Parathyroid adenoma (tissue), 2 donors: Measurements from ENCODE around the gene IFI6.
"Not testable (repeated sequence)": the region's sequence is repeated elsewhere in the genome, so short reads cannot be mapped to it uniquely, and the experiment has no call there.

Source experiments
- H2AFZ ChIP-seq: fragments of 300-600 bp; sonication (generic); one replicate; pipeline ENCODE4 v1.7.0; 2017; ENCODE audit warnings: antibody characterized with exemption, mild to moderate bottlenecking
- H3K27ac ChIP-seq: fragments of 300-600 bp; sonication (generic); one replicate; pipeline ENCODE4 v1.7.0; 2017
- H3K27me3 ChIP-seq: fragments of 300-600 bp; sonication (generic); one replicate; pipeline ENCODE4 v1.7.0; 2017; ENCODE audit warnings: low read length; ENCODE audit not compliant: control insufficient read depth, insufficient read depth
- H3K36me3 ChIP-seq: fragments of 300-600 bp; sonication (generic); one replicate; pipeline ENCODE4 v1.7.0; 2017; ENCODE audit warnings: low read length; ENCODE audit not compliant: control insufficient read depth, insufficient read depth
- H3K4me1 ChIP-seq: fragments of 300-600 bp; sonication (generic); one replicate; pipeline ENCODE4 v1.7.0; 2017; ENCODE audit warnings: control low read depth
- H3K4me2 ChIP-seq: fragments of 300-600 bp; sonication (generic); one replicate; pipeline ENCODE4 v1.7.0; 2017; ENCODE audit warnings: low read length
- H3K4me3 ChIP-seq: fragments of 300-600 bp; sonication (generic); one replicate; pipeline ENCODE4 v1.7.0; 2017; ENCODE audit warnings: low read depth, low read length
- H3K79me2 ChIP-seq: fragments of 300-600 bp; sonication (generic); one replicate; pipeline ENCODE4 v1.7.0; 2017; ENCODE audit warnings: control low read depth
- H3K9ac ChIP-seq: fragments of 300-600 bp; sonication (generic); one replicate; pipeline ENCODE4 v1.7.0; 2017; ENCODE audit warnings: mild to moderate bottlenecking
- H3K9me3 ChIP-seq: fragments of 300-600 bp; sonication (generic); one replicate; pipeline ENCODE4 v1.7.0; 2017; ENCODE audit warnings: low read length; ENCODE audit not compliant: control insufficient read depth
- CTCF ChIP-seq: fragments of 300-600 bp; sonication (generic); IDR thresholded peaks from one replicate; pipeline ENCODE4 v1.7.0; 2017; ENCODE audit warnings: antibody characterized with exemption, mild to moderate bottlenecking
- donor health status: primary hyperparathyroidism.

Gene IFI6

DNA sequence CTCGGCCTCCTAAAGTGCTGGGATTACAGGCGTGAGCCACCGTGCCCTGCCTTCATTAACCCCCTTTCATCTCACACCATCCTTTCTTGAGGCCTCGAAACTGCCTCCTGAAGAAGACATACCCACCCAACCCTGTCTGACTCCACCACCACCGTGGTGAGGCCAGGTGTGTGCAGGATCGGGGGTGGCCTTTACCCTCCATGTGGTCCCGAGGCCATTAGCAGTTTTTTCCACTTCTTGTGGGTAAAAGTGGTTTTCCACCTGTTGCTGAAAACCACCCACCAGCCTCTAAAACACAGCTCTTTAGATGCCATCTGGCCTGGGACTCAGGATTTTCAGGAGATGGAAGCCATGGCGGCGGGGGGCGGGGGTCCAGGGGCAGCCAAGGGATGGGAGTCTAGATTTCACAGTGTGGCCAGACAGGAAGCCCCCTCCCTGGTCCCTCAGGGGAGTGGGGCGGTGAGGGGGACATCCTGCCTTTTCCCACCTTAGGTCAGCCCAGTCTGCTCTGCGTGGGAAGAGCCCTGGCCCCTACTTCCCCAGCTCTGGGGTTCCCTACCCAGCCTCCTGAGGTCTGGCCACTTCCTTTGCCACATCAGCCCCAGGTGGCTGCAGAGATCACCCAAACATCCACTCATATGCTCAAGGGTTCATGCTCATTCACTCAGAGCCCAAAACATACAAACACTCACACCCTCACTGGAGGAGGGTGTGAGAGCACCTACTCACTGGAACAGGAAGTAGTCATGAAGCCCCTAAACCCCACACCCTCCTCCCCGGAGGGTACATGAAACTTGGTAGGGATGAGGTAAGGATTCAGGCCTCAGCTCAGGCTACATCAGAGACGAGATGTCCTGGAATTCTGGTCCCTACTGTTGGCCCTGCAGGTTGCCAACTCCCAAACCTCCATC is 39.4 kb downstream of the IFI6 start:
- H3K27me3 ChIP-seq, result no peaks in the 10 kb centered on the region
- H3K4me1 ChIP-seq, result peaks cover 3% of the 10 kb centered on the region
- H3K79me2 ChIP-seq, result no peaks in the 10 kb centered on the region
- no peak overlapping the region for H2AFZ ChIP-seq
- H3K4me3 ChIP-seq, result no peak overlapping the region
- H3K9ac ChIP-seq, result no peak overlapping the region
- H3K4me2 ChIP-seq, result no peak overlapping the region
- peak overlapping the region; percentile 74 for H3K27ac ChIP-seq
- H3K9me3 ChIP-seq, result no peaks in the 10 kb centered on the region
- no peaks in the 10 kb centered on the region for H3K36me3 ChIP-seq
- TF ChIP-seq CTCF, result no peak

- H3K4me2 ChIP-seq, result no peak overlapping the region
- TF ChIP-seq CTCF, result no peak
- H3K36me3 ChIP-seq, result no peaks in the 10 kb centered on the region
- H3K4me3 ChIP-seq, result no peak overlapping the region
- no peaks in the 10 kb centered on the region for H3K79me2 ChIP-seq
- peaks cover 3% of the 10 kb centered on the region for H3K4me1 ChIP-seq
- H3K9ac ChIP-seq, result no peak overlapping the region
- H3K9me3 ChIP-seq, result no peaks in the 10 kb centered on the region
- no peak overlapping the region for H2AFZ ChIP-seq
- peak overlapping the region; percentile 74 for H3K27ac ChIP-seq
- no peaks in the 10 kb centered on the region for H3K27me3 ChIP-seq
These were observed 41.0 kb downstream of the IFI6 start for GRCh38 chr1:27630859-27631491.

- Histone ChIP-seq H3K4me3 (no peak overlapping the region), H3K4me2 (no peak overlapping the region), H2AFZ (no peak overlapping the region), H3K36me3 (no peaks in the 10 kb centered on the region), H3K9ac (no peak overlapping the region), H3K4me1 (peaks cover 3% of the 10 kb centered on the region), H3K79me2 (no peaks in the 10 kb centered on the region), H3K9me3 (no peaks in the 10 kb centered on the region), H3K27ac (peak overlapping the region; percentile 51), H3K27me3 (no peaks in the 10 kb centered on the region)
- no peak for TF ChIP-seq CTCF
These were observed 43.3 kb downstream of the IFI6 start for GRCh38 chr1:27628712-27629111.

GRCh38 chr1:27627733-27628132 is 44.3 kb downstream of the IFI6 start:
- H3K9me3 ChIP-seq, H3K36me3 ChIP-seq, H3K9ac ChIP-seq, H3K4me3 ChIP-seq, H3K4me2 ChIP-seq, H2AFZ ChIP-seq, H3K79me2 ChIP-seq, H3K27ac ChIP-seq, H3K27me3 ChIP-seq, H3K4me1 ChIP-seq: not testable (repeated sequence)

- H2AFZ ChIP-seq, result no peak overlapping the region
- no peak overlapping the region for H3K4me3 ChIP-seq
- no peaks in the 10 kb centered on the region for H3K36me3 ChIP-seq
- no peak overlapping the region for H3K27ac ChIP-seq
- no peak overlapping the region for H3K4me2 ChIP-seq
- no peak overlapping the region for H3K9ac ChIP-seq
- peaks cover 3% of the 10 kb centered on the region for H3K4me1 ChIP-seq
- no peaks in the 10 kb centered on the region for H3K9me3 ChIP-seq
- no peaks in the 10 kb centered on the region for H3K79me2 ChIP-seq
- H3K27me3 ChIP-seq, result no peaks in the 10 kb centered on the region
- no peak for TF ChIP-seq CTCF
These were observed 44.9 kb downstream of the IFI6 start for GRCh38 chr1:27627061-27627460.
